K562 (cell line): ENCODE measurements around the gene SPATA13. TPM values are rescaled to one million over a fixed set of nuclear protein-coding genes. Genes with fewer than 3 reads are reported as not detected.
A peak's percentile ranks its signal among the peaks of the same experiment; 100 is the strongest.

Experiments
- ATAC-seq: fragments of 200-7000 bp; cut with Tn5 transposase; 3 replicates; pipeline ENCODE4 v1.9.1; 2020; ENCODE audit warnings: moderate library complexity
- BruUV-seq: library from RNA; stranded (reverse); fragments of 400-500 nt; replicated peaks from 2 replicates; lab custom pipeline; 2021; lab: Mats Ljungman, UMichigan
- CTCF ChIA-PET: fragments of 300-600 bp; formaldehyde crosslinking; extraction: SDS; loops from one replicate; lab custom pipeline; 2021; ENCODE audit warnings: low intra/inter-chr PET ratio; lab: Yijun Ruan, JAX
- POLR2A ChIA-PET: fragments of 300-600, 350-650 bp; sonication (Branson Sonifier 250); formaldehyde crosslinking; extraction: SDS; loops from one replicate; lab custom pipeline; 2021; ENCODE audit warnings: antibody characterized with exemption, inconsistent platforms; lab: Yijun Ruan, JAX
- DNase-seq, 4 experiments: peaks; one replicate each; pipeline versions ENCODE4 v3.0.0 to v3.0.0-alpha.2; 2011 to 2018; ENCODE audit warnings: low spot score in 3 of 4, mixed read lengths in 3 of 4; ENCODE audit errors: extremely low read depth in 1 of 4
- FAIRE-seq: peaks from 2 replicates; lab custom pipeline; 2011; peaks lifted over from hg19 to GRCh38; lab: Jason Lieb, UNC
- H2AFZ ChIP-seq: 2 replicates; pipeline ENCODE4 v1.6.0; 2011; ENCODE audit warnings: low read depth, low read length, control low read depth, inconsistent platforms
- H3K27ac ChIP-seq: fragments of 200-600 bp; 3 replicates; pipeline ENCODE4 v1.8.0; 2011; ENCODE audit warnings: low read depth, mild to moderate bottlenecking, control low read depth, inconsistent platforms, low read length, moderate library complexity, mixed read lengths; ENCODE audit errors: extremely low read depth
- H3K27me3 ChIP-seq, 2 experiments: fragments of 300-600 bp in 1 of 2; 2 replicates in 1 of 2; 3 replicates in 1 of 2; pipeline versions ENCODE4 v1.6.0 to v1.8.0; 2011; ENCODE audit warnings: inconsistent platforms in 2 of 2, low read length in 2 of 2, mild to moderate bottlenecking in 1 of 2, mixed read lengths in 1 of 2, moderate library complexity in 1 of 2; ENCODE audit not compliant: control insufficient read depth in 2 of 2, insufficient read depth in 2 of 2
- H3K36me3 ChIP-seq: fragments of 300-600 bp; 3 replicates; pipeline ENCODE4 v1.8.0; 2011; ENCODE audit warnings: mild to moderate bottlenecking, low read length, inconsistent platforms; ENCODE audit not compliant: control insufficient read depth, insufficient read depth
- H3K4me1 ChIP-seq, 2 experiments: fragments of 200-600 bp in 1 of 2; replicated peaks in 1 of 2; 2 replicates in 1 of 2; 3 replicates in 1 of 2; pipeline versions ENCODE4 v1.5.1 to v1.8.0; 2011; ENCODE audit warnings: inconsistent platforms in 2 of 2, low read length in 2 of 2, mild to moderate bottlenecking in 1 of 2, mixed read lengths in 1 of 2, moderate library complexity in 1 of 2; ENCODE audit not compliant: control insufficient read depth in 2 of 2, insufficient read depth in 2 of 2
- H3K4me2 ChIP-seq: 2 replicates; pipeline ENCODE4 v1.6.1; 2011; ENCODE audit warnings: low read length, control low read depth, inconsistent platforms, mixed read lengths; ENCODE audit not compliant: insufficient read depth
- H3K4me3 ChIP-seq: fragments of 200-600 bp; sonication (generic), shearing (Covaris generic); 2 replicates; pipeline ENCODE4 v1.5.1; 2016; ENCODE audit warnings: control low read depth, inconsistent platforms
- H3K79me2 ChIP-seq: fragments of 200-600 bp; 3 replicates; pipeline ENCODE4 v1.8.0; 2011; ENCODE audit warnings: low read length, inconsistent platforms; ENCODE audit not compliant: control insufficient read depth, insufficient read depth
- H3K9ac ChIP-seq, 2 experiments: 2 replicates each; pipeline versions ENCODE4 v1.6.0 to v1.6.1; 2011; ENCODE audit warnings: low read depth in 2 of 2, low read length in 2 of 2, control low read depth in 1 of 2, inconsistent platforms in 1 of 2, mild to moderate bottlenecking in 1 of 2, mixed read lengths in 1 of 2; ENCODE audit not compliant: insufficient read depth in 1 of 2
- H3K9me1 ChIP-seq: one replicate; pipeline ENCODE4 v1.6.0; 2011; ENCODE audit warnings: inconsistent platforms, mild to moderate bottlenecking, low read length, moderate library complexity; ENCODE audit not compliant: control insufficient read depth, insufficient read depth
- H3K9me3 ChIP-seq: replicated peaks from 2 replicates; pipeline ENCODE4 v1.5.1; 2011; ENCODE audit warnings: low read depth, low read length, inconsistent platforms; ENCODE audit not compliant: control insufficient read depth, insufficient read depth
- H4K20me1 ChIP-seq: replicated peaks from 2 replicates; pipeline ENCODE4 v1.6.1; 2011; ENCODE audit warnings: low read length, inconsistent platforms, mixed read lengths; ENCODE audit not compliant: control insufficient read depth, insufficient read depth
- FOXM1 ChIP-seq, 2 experiments: fragments of 450-650 bp in 1 of 2; sonication (generic) in 1 of 2; formaldehyde crosslinking in 1 of 2; IDR thresholded peaks; 2 replicates each; pipeline versions ENCODE4 v1.6.1 to v1.9.0; 2017 to 2022; ENCODE audit warnings: low read depth in 2 of 2, mild to moderate bottlenecking in 2 of 2, missing genetic modification reagents in 1 of 2, moderate library complexity in 1 of 2
- KDM5B ChIP-seq: fragments of 200-600 bp; sonication (generic); IDR thresholded peaks from 2 replicates; pipeline ENCODE4 v1.6.1; 2012; ENCODE audit warnings: low read depth, mild to moderate bottlenecking, moderate library complexity, low read length, control low read depth, inconsistent platforms; ENCODE audit not compliant: insufficient replicate concordance
- SAFB ChIP-seq: fragments of 200-400 bp; formaldehyde crosslinking; IDR thresholded peaks from 2 replicates; pipeline ENCODE4 v1.6.1; 2017; ENCODE audit warnings: low read depth, low read length, borderline replicate concordance
- TSC22D4 ChIP-seq: fragments of 450-650 bp; IDR thresholded peaks from 2 replicates; pipeline ENCODE4 v1.6.1; 2016; ENCODE audit warnings: missing genetic modification characterization, missing biosample characterization, control low read depth
- ZBTB1 ChIP-seq: sonication (generic); formaldehyde crosslinking; IDR thresholded peaks from 2 replicates; pipeline ENCODE4 v1.8.1; 2023; ENCODE audit warnings: missing genetic modification reagents, low read depth, mild to moderate bottlenecking, borderline replicate concordance
- ZNF316 ChIP-seq: fragments of 450-650 bp; IDR thresholded peaks from 2 replicates; pipeline ENCODE4 v1.6.1; 2016
- WGBS: fragments of 100-300 bp; shearing (Covaris generic); methylation state at CpG from one replicate; pipeline ENCODE4 v1.1.6; 2016; ENCODE audit warnings: low coverage, mixed read lengths; ENCODE audit not compliant: insufficient coverage; ENCODE audit errors: missing lambda C conversion rate; 5-methylcytosine and 5-hydroxymethylcytosine counted together
- in situ Hi-C: fragments of 300-500 bp; cut with MboI; formaldehyde crosslinking; loops from 4 replicates; pipeline ENCODE4 v1.15.0; 2018; ENCODE audit warnings: inconsistent platforms, mixed read lengths
- intact Hi-C: fragments of 100-400 bp; cut with micrococcal nuclease; formaldehyde crosslinking; loops from 2 replicates; pipeline ENCODE4 v1.14.2; 2022
- polyA plus RNA-seq, 8 experiments: library from polyadenylated mRNA; depleted of rRNA in 4 of 8; stranded (reverse) in 5 of 8; unstranded in 3 of 8; fragments of >200 nt; fragmentation: Nextera tagmentation in 2 of 8; fragmentation: Illumina TruSeq in 1 of 8; extraction: Ambion mirVana in 2 of 8; extraction: Trizol in 1 of 8; gene quantifications; 2 replicates each; pipeline versions ENCODE4 v1.2.1 to v1.2.3, GENCODE V29; 2011 to 2014; ENCODE audit warnings: inconsistent platforms in 1 of 8, missing spikeins in 1 of 8
- total RNA-seq, 7 experiments: library from RNA; depleted of rRNA in 6 of 7; stranded (reverse); fragments of >200 nt in 6 of 7; fragmentation: Illumina TruSeq in 2 of 7; extraction: Trizol in 2 of 7; gene quantifications; 2 replicates each; pipeline versions ENCODE4 v1.2.1 to v1.2.3, GENCODE V29; 2011 to 2021; ENCODE audit warnings: low replicate concordance in 1 of 7

SPATA13 gene
- total and polyA plus RNA-seq, 9 of the 15 experiments (the other 6 are each of a cell fraction or from before 2014, with no cell fraction given) = 0.08 to 0.99 (median 0.21) TPM; not detected in 2

GRCh38 chr13:24209138-24209537 lies 48.6 kb downstream of the SPATA13 start:
- H3K27me3 ChIP-seq = no peaks in the 10 kb centered on the region

DNA sequence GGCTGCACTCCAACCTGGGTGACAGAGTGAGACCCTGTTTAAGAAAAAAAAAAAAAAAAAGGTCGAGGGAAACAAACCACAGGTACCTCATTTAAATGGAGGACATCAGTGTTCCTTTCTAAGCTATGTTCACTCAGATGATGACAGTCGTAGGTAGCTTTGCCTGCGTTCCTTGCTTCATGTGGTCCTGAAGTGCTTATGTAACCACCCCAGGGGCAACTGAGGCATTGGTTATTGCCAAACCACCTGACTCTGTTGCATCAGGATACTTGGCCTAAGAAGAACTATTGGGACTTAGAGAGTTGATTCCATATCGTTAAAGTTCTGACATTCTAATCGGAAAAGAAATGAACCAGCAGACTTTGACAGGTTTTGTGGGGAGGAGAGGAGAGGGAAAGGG lies 51.7 kb downstream of the SPATA13 start:
- in situ Hi-C loops = loop anchor here (25.0 kb wide), 1 partner anchor 300 kb away; no protein-coding TSS in a partner anchor
- TF ChIP-seq TSC22D4 (tag) = no peak
- no peak for TF ChIP-seq KDM5B
- no peak for TF ChIP-seq FOXM1 (IDR thresholded peaks at IDR 0.05; ENCODE audit: low read depth)
- no peak for TF ChIP-seq FOXM1 (CRISPR knock-in tag; IDR thresholded peaks at IDR 0.05; ENCODE audit: low read depth)
- TF ChIP-seq ZBTB1 = no peak

More at GRCh38 chr13:24209138-24209537, 48.6 kb downstream of the SPATA13 start:
- H3K9me1 ChIP-seq = no peaks in the 10 kb centered on the region
- in situ Hi-C loops = loop anchor here (25.0 kb wide), 1 partner anchor 297 kb away; no protein-coding TSS in a partner anchor
- H3K4me2 ChIP-seq = no peak overlapping the region
- no peaks in the 10 kb centered on the region for H3K79me2 ChIP-seq
- no peak overlapping the region for H3K4me3 ChIP-seq
- H4K20me1 ChIP-seq = no peaks in the 10 kb centered on the region
- TF ChIP-seq ZNF316 (0 out of 2 replicates have a peak, but pooled peaks have one; percentile 7), SAFB (no peak)
- intact Hi-C loops = no loop called here
- ChIA-PET POLR2A (interaction anchor here (0.6 kb wide), 1 partner anchor 520 kb away, joined by 3 read pairs; no protein-coding TSS in a partner anchor), CTCF (no interaction called here)
- H3K9me3 ChIP-seq = no peaks in the 10 kb centered on the region
- DNase-seq = no peak
- ATAC-seq = no peak
- H3K27ac ChIP-seq = no peak overlapping the region
- no peaks in the 10 kb centered on the region for H3K36me3 ChIP-seq
- no peak for FAIRE-seq
- H2AFZ ChIP-seq = no peak overlapping the region
- BruUV-seq = no TSS peak
- 0% methylated on average over 5 of the region's 5 CpGs for WGBS
- H3K9ac ChIP-seq = no peak overlapping the region
- H3K4me1 ChIP-seq = no peaks in the 10 kb centered on the region

More for the DNA sequence above, 51.7 kb downstream of the SPATA13 start:
- 0% methylated on average over 4 of the region's 5 CpGs for WGBS
- ChIA-PET CTCF (interaction anchor here (0.6 kb wide), 1 partner anchor 75 kb away, joined by 3 read pairs; no protein-coding TSS in a partner anchor), POLR2A (no interaction called here)
- Histone ChIP-seq H3K4me1 (no peaks in the 10 kb centered on the region), H3K27ac (no peak overlapping the region), H3K4me2 (no peak overlapping the region), H3K79me2 (no peaks in the 10 kb centered on the region), H3K9ac (no peak overlapping the region), H3K36me3 (no peaks in the 10 kb centered on the region), H2AFZ (no peak overlapping the region), H3K9me1 (no peaks in the 10 kb centered on the region), H3K4me3 (no peak overlapping the region), H4K20me1 (no peaks in the 10 kb centered on the region), H3K27me3 (no peaks in the 10 kb centered on the region), H3K9me3 (no peaks in the 10 kb centered on the region)
- BruUV-seq = no TSS peak
- ATAC-seq = no peak
- DNase-seq = no peak
- intact Hi-C loops = no loop called here
- FAIRE-seq = no peak
